Measurements from ENCODE around the gene UBA52. TPM values are rescaled to one million over a fixed set of nuclear protein-coding genes. Genes with fewer than 3 reads are reported as not detected.

UBA52 gene
- total RNA-seq, 3 donors from 2014 or later (not counting 1 experiment from before 2014, with no cell fraction given): 1,016 to 1,271 (median 1,271) TPM

GRCh38 chr19:18523841-18524240 is 47.8 kb upstream of the UBA52 start:
- Histone ChIP-seq H3K4me3 (ENCODE audit: low read length) (no peak overlapping the region), H3K27ac (ENCODE audit: low read length) (no peak overlapping the region), H3K9me3 (ENCODE audit: control insufficient read depth, insufficient read depth, low read length) (no peaks in the 10 kb centered on the region), H3K36me3 (ENCODE audit: control insufficient read depth, insufficient read depth, low read length) (no peaks in the 10 kb centered on the region), H3K4me1 (ENCODE audit: control insufficient read depth, insufficient read depth, low read length) (peaks cover 30% of the 10 kb centered on the region), H3K27me3 (ENCODE audit: control insufficient read depth, insufficient read depth, low read length) (no peaks in the 10 kb centered on the region)
- intact Hi-C loops (cut with micrococcal nuclease): loop anchor here (2.0 to 5.0 kb wide), 3 partner anchors 65 to 308 kb away; partner anchors contain the start of genes KLHL26, REX1BD and UPF1
- H3K27ac Mint-ChIP-seq: peak overlapping the region in 1 of 2 donors; percentile 98
- TF ChIP-seq, protein P1, sequence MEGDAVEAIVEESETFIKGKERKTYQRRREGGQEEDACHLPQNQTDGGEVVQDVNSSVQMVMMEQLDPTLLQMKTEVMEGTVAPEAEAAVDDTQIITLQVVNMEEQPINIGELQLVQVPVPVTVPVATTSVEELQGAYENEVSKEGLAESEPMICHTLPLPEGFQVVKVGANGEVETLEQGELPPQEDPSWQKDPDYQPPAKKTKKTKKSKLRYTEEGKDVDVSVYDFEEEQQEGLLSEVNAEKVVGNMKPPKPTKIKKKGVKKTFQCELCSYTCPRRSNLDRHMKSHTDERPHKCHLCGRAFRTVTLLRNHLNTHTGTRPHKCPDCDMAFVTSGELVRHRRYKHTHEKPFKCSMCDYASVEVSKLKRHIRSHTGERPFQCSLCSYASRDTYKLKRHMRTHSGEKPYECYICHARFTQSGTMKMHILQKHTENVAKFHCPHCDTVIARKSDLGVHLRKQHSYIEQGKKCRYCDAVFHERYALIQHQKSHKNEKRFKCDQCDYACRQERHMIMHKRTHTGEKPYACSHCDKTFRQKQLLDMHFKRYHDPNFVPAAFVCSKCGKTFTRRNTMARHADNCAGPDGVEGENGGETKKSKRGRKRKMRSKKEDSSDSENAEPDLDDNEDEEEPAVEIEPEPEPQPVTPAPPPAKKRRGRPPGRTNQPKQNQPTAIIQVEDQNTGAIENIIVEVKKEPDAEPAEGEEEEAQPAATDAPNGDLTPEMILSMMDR (IDR thresholded peaks at IDR 0.05): no peak
- WGBS (ENCODE audit: insufficient coverage): 93% methylated on average over 9 of the region's 9 CpGs
- H3K9me3 Mint-ChIP-seq: no peaks in the 10 kb centered on the region
- H3K4me3 Mint-ChIP-seq: no peak overlapping the region
- H3K27me3 Mint-ChIP-seq (ENCODE audit: low read depth in 2 of 2): no peaks in the 10 kb centered on the region
- ATAC-seq (no peak), DNase-seq (no peak)
- no peaks in the 10 kb centered on the region for H3K36me3 Mint-ChIP-seq
- peaks cover 21 to 22% of the 10 kb centered on the region in 2 donors for H3K4me1 Mint-ChIP-seq

GRCh38 chr19:18526316-18526715 is 45.3 kb upstream of the UBA52 start:
- 93% methylated on average over 7 of the region's 9 CpGs for WGBS (ENCODE audit: insufficient coverage)
- H3K4me1 Mint-ChIP-seq: peaks cover 0 to 6% of the 10 kb centered on the region in 2 donors
- ATAC-seq: no peak
- no peak overlapping the region for H3K27ac Mint-ChIP-seq
- H3K9me3 Mint-ChIP-seq: no peaks in the 10 kb centered on the region
- H3K27me3 Mint-ChIP-seq (ENCODE audit: low read depth in 2 of 2): no peaks in the 10 kb centered on the region
- Histone ChIP-seq H3K27me3 (ENCODE audit: control insufficient read depth, insufficient read depth, low read length) (no peaks in the 10 kb centered on the region), H3K4me1 (ENCODE audit: control insufficient read depth, insufficient read depth, low read length) (peaks cover 8% of the 10 kb centered on the region), H3K9me3 (ENCODE audit: control insufficient read depth, insufficient read depth, low read length) (no peaks in the 10 kb centered on the region), H3K27ac (ENCODE audit: low read length) (no peak overlapping the region), H3K4me3 (ENCODE audit: low read length) (no peak overlapping the region), H3K36me3 (ENCODE audit: control insufficient read depth, insufficient read depth, low read length) (peaks cover 2% of the 10 kb centered on the region)
- DNase-seq: no peak
- no peak overlapping the region for H3K4me3 Mint-ChIP-seq
- H3K36me3 Mint-ChIP-seq: no peaks in the 10 kb centered on the region
- intact Hi-C loops (cut with micrococcal nuclease): no loop called here
- TF ChIP-seq, protein P1 (IDR thresholded peaks at IDR 0.05): no peak

DNA sequence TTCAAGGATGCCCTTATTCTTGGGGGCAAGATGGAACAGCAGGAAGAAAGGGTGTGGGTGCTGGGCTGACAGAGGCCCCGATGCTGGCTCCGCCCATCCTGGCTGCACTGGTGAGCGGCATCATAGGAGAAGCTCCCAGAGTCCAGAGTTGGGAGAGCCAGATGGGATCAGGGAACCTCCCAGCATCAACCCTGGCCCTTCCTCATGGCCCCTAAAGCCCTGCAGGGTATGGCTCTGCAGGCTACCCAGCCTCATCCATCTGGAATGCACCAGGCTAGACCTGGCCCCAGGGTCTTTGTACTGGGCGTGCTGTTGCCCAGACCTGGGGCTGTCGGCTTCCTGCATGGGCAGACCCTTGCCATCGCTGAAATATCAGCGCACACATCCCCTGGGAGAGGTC is 41.9 kb upstream of the UBA52 start:
- Histone ChIP-seq H3K27ac (ENCODE audit: low read length) (no peak overlapping the region), H3K9me3 (ENCODE audit: control insufficient read depth, insufficient read depth, low read length) (no peaks in the 10 kb centered on the region), H3K36me3 (ENCODE audit: control insufficient read depth, insufficient read depth, low read length) (peaks cover 19% of the 10 kb centered on the region), H3K4me3 (ENCODE audit: low read length) (no peak overlapping the region), H3K4me1 (ENCODE audit: control insufficient read depth, insufficient read depth, low read length) (no peaks in the 10 kb centered on the region), H3K27me3 (ENCODE audit: control insufficient read depth, insufficient read depth, low read length) (no peaks in the 10 kb centered on the region)
- no peaks in the 10 kb centered on the region for H3K27me3 Mint-ChIP-seq (ENCODE audit: low read depth in 2 of 2)
- no peak overlapping the region for H3K27ac Mint-ChIP-seq
- no peaks in the 10 kb centered on the region for H3K36me3 Mint-ChIP-seq
- no peaks in the 10 kb centered on the region for H3K4me1 Mint-ChIP-seq
- no peak for ATAC-seq
- no peaks in the 10 kb centered on the region for H3K9me3 Mint-ChIP-seq
- 95% methylated on average over 7 of the region's 7 CpGs for WGBS (ENCODE audit: insufficient coverage)
- TF ChIP-seq, protein P1 (IDR thresholded peaks at IDR 0.05): no peak
- H3K4me3 Mint-ChIP-seq: no peak overlapping the region
- intact Hi-C loops (cut with micrococcal nuclease): no loop called here
- DNase-seq: no peak

DNA sequence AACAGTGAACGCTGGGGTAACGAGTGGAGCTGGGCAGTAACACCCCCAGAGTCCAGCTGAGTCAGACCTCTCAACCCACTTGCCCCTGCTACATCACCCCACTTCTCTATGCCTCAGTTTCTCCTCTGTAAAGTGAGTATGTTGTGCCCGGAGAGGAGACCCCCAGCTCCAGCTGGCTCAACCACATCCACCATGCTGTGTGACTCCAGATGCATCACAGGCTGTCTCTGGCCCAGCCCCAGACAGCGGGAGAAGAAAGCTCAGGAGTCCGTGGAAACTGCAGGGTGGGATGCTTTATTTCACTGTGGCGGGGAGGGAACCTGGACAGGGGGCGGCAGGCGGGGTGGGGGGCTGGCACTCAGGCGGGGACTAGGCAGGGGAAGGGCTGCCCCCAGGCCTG is 40.2 kb upstream of the UBA52 start:
- 96% methylated on average over 9 of the region's 9 CpGs for WGBS (ENCODE audit: insufficient coverage)
- intact Hi-C loops (cut with micrococcal nuclease): no loop called here
- Histone ChIP-seq H3K4me3 (ENCODE audit: low read length) (no peak overlapping the region), H3K36me3 (ENCODE audit: control insufficient read depth, insufficient read depth, low read length) (peaks cover 27% of the 10 kb centered on the region), H3K27ac (ENCODE audit: low read length) (no peak overlapping the region), H3K4me1 (ENCODE audit: control insufficient read depth, insufficient read depth, low read length) (no peaks in the 10 kb centered on the region), H3K27me3 (ENCODE audit: control insufficient read depth, insufficient read depth, low read length) (no peaks in the 10 kb centered on the region), H3K9me3 (ENCODE audit: control insufficient read depth, insufficient read depth, low read length) (no peaks in the 10 kb centered on the region)
- Mint-ChIP-seq H3K27ac (no peak overlapping the region), H3K4me3 (no peak overlapping the region), H3K4me1 (peaks cover 0 to 1% of the 10 kb centered on the region in 2 donors), H3K27me3 (ENCODE audit: low read depth in 2 of 2) (no peaks in the 10 kb centered on the region), H3K9me3 (no peaks in the 10 kb centered on the region), H3K36me3 (no peaks in the 10 kb centered on the region)
- TF ChIP-seq, protein P1 (IDR thresholded peaks at IDR 0.05): no peak
- ATAC-seq (no peak), DNase-seq (no peak)
